ENCODE measurements around the gene TAS2R16.

TAS2R16 gene, protein sequence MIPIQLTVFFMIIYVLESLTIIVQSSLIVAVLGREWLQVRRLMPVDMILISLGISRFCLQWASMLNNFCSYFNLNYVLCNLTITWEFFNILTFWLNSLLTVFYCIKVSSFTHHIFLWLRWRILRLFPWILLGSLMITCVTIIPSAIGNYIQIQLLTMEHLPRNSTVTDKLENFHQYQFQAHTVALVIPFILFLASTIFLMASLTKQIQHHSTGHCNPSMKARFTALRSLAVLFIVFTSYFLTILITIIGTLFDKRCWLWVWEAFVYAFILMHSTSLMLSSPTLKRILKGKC

DNA sequence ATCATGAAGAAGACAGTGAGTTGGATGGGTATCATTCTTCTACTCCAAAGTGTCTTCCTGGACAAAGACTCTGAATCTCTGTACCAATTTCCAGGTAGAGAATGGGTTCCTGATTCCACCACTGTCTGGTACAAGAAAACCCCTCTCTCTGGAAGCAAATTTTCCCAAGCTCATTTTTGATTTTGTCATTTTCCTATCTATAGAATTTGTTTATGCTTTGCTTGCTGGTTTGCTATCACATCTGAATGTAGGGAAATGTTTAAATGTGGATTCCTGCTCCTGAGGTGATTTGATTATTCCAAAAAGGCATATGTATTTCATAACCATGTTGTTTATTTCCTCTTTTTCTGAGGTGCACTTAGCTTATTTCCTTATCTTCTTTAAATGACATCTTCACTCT is at the start of gene TAS2R16:
TSS of gene TAS2R16 (minus strand) at position 101 of the 400 bp plus-strand sequence. CDS start at position 35, 66 bp downstream.
- in situ Hi-C loops (cut with MboI; ENCODE audit: low pct_unique_long_range_greater_than_20kb, low sequenced_read_pairs): no loop called here
- no peak for DNase-seq

DNA sequence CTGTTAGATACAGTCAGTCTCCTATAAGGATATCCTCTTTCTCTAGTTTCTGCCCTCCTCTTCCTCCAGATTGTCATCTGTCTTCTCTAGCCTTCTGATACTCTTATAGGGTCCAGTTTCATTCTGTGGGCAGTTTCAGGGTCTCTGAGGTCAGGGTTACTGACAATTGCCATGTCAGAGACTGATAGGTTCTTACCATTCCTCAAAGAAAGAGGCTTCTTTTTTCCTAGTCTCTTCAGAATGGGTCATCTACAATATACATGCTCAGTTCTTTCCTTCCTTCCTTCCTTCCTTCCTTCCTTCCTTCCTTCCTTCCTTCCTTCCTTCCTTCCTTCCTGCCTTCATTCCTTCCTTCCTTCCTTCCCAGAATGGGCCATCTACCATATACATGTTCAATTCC is 48.1 kb upstream of the TAS2R16 start:
- in situ Hi-C loops (cut with MboI; ENCODE audit: low pct_unique_long_range_greater_than_20kb, low sequenced_read_pairs): no loop called here
- no peak for DNase-seq

DNA sequence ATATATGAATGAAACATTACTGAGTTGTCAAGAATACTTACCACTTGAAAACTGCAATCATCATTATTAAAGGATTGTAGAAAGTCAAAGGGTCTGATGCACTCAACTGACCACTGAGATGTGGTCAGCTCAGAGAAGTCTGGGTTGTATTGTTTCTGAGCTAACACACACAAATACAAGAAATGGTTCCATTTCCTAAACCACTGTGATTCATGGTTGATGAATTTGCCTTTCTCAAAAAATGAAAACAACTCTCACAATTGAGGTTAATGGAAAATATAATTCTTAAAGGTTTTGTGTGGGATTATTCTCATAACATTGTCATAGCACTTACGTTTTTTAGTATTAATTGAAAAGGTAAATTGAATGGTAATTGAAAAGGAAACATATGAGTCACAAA is 45.6 kb upstream of the TAS2R16 start:
- no peak for DNase-seq
- in situ Hi-C loops (cut with MboI; ENCODE audit: low pct_unique_long_range_greater_than_20kb, low sequenced_read_pairs): no loop called here

DNA sequence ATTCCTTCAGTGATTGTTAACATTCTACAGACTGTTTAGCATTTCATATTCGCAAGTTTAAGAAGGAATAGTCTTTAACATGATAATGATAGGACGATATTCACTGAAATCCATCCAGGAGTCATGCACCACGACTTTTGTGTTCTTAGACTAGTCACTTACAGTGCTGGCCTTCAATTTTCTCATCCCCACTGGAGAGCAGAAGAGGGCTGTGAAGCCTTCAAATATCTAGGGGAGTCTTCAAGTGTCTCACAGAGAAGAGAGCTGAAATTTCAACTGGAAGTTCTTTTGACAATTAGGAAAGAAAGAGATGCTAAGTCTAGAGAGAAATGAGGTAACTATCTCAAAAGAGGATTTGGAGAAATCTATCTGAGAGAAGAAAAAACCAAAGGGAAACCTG is 43.8 kb upstream of the TAS2R16 start:
- in situ Hi-C loops (cut with MboI; ENCODE audit: low pct_unique_long_range_greater_than_20kb, low sequenced_read_pairs): no loop called here
- DNase-seq: no peak

DNA sequence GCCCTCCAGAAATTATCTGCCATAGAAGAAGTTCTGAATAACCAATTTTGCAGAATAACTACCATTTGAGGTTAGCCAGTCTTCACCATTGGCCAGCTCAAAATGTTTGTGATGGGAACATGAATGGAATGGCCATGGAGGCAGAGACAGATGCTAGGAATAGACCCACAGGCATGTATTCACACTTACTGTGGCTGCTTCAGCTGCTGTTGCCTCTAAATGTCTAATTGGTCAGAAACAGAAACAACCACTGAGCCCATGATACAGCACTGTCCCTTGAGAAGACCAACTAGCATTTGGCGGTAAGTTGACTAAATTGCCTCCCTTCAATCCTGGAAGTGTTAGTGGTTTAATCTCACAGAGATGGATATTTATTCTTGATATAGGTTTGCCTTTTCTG is 38.6 kb upstream of the TAS2R16 start:
- DNase-seq: no peak
- in situ Hi-C loops (cut with MboI; ENCODE audit: low pct_unique_long_range_greater_than_20kb, low sequenced_read_pairs): no loop called here

DNA sequence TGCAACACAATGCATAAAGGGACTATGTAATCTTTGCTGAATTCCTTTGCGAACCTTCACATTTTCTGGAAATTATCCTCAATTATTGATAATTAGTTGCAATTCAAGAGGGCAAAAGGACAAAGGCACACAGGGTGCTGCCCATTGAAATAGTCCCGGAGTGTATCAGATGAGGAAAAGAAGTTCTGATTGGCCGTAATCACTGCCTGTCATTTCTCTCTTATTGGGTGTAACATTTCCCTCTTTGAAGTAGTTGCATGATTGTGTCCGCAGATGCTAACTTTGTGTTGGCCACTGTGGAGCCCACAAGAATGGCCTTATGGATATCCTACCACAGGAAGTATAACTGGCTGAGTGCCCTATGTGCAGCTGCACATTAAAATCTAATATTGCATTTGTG is 35.1 kb upstream of the TAS2R16 start:
- in situ Hi-C loops (cut with MboI; ENCODE audit: low pct_unique_long_range_greater_than_20kb, low sequenced_read_pairs): no loop called here
- DNase-seq: no peak

DNA sequence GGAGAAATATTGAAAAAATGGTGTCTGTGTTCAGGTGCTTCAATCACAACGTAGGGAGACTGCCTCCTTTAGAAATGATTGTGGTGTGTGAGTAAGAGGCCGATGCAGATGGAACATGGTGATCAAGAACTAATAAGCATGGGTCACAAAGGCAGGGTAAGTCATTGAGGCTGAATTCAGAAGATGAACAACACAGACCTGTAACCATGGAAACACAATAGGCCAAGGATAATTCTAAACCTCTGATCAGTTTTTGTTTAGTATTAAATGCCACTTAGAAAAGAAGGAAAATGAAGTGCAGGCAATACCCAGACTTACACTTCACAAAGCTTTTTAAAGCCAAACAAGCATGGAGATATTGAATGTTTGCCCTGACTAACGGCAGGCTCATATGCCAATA is 32.8 kb upstream of the TAS2R16 start:
- in situ Hi-C loops (cut with MboI; ENCODE audit: low pct_unique_long_range_greater_than_20kb, low sequenced_read_pairs): no loop called here
- DNase-seq: no peak

DNA sequence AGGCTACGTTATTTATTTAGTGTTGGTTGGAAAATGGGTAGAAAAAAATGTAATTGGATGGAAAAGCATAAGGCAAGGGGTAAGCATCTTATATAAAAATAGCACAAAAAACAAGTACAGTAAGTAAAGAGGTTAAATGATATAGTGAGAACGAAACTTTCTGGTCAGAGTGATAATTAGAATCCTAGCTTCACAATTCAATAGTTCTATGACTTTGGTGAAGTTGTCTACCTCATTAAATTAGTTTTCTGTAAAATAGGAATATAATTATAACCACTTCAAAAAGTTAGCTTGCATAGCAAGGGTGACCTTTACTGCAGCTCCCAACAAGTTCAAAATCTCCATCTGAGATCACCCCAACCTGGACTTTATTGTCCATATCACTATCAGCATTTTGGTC is 30.8 kb upstream of the TAS2R16 start:
- no peak for DNase-seq
- in situ Hi-C loops (cut with MboI; ENCODE audit: low pct_unique_long_range_greater_than_20kb, low sequenced_read_pairs): no loop called here

DNA sequence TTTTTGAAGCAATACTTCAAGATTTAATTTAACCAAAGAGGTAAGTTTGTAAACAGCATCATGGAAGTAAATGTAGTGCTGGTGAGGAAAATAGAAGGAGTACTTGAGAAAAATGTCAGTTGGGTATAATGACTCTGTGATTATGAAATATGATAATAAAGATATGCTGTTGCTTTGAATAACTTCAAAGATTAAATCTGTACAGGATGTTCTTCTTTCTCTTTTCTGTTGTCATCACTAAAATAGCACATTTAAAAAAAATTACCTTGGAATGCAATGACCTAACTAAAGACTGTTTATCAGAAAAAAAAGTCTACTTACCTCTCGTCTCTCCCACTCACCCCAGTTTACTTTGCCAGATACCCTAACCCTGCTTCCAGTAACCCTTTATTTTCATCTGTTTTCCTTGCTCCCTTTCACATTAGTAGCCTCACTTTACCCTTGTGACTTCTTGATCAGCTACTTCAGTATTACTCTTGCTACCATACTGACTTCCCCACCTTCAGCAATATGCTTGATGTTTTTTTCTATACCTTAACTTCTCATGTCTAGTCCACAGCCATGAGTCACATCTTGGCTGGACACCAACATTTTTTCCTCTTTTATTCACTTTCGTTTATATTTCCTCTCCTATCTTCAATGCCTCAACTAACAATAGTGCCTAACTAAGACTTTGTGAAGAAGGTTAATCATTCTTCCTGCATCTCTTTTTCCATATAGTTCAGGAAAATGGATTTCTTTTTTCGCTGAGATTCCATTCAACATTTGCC is 29.7 kb upstream of the TAS2R16 start:
- no peak for DNase-seq
- in situ Hi-C loops (cut with MboI; ENCODE audit: low pct_unique_long_range_greater_than_20kb, low sequenced_read_pairs): no loop called here

DNA sequence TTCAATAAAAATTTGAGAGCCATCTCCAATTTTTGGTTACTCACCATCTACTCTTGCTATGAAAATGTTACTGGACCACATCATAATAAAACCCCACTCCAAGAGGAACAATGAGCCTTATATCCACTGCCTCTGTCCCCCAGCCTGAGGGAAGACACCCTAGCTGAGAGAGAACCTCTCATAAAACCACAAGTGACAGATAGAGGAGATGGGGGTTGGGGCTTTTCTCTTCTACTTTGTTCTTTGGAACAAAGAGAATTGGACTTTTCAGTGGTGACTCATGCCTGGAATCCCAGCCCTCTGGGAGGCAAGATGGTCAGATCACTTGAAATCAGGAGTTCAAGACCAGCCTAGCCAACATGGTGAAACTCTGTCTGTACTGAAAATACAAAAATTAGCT is 27.6 kb upstream of the TAS2R16 start:
- in situ Hi-C loops (cut with MboI; ENCODE audit: low pct_unique_long_range_greater_than_20kb, low sequenced_read_pairs): no loop called here
- no peak for DNase-seq

DNA sequence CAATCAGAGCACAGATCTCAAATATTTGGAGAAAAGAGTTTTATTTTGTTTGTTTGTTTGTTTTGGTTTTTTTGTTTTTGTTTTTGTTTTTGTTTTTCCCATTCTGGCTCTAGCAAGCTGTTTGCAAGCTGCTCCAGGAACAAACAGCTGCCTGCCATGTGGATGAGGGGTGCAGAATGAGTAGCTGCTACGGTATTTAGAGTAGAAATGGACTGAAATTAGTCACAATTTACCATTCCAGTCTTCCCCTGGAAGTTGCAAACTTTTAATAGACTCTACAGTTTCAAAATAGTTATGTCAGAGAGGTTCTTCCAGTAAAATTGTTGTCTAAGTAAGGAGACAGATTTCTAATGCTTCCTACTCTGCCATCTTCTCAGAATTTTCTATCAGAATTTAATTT is 27.1 kb upstream of the TAS2R16 start:
- DNase-seq: no peak
- in situ Hi-C loops (cut with MboI; ENCODE audit: low pct_unique_long_range_greater_than_20kb, low sequenced_read_pairs): no loop called here

DNA sequence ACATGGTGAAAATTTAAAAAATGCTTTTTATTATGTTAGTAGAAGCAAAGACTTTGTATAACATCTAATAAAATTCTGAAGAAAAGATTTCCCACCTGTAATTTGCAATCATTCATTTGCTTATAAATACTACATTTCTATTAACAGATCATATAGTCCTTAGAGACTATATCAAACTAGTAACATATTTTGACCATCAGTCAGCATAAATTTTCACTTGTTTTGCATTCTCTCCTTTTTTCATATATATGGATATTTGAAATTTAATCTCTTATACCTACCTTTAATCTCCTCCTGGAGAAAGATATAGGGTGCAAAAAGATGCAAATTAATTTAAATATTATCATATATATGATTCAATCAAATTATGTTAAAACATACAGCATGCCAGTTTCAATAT is 16.9 kb upstream of the TAS2R16 start:
- in situ Hi-C loops (cut with MboI; ENCODE audit: low pct_unique_long_range_greater_than_20kb, low sequenced_read_pairs): no loop called here
- no peak for DNase-seq

DNA sequence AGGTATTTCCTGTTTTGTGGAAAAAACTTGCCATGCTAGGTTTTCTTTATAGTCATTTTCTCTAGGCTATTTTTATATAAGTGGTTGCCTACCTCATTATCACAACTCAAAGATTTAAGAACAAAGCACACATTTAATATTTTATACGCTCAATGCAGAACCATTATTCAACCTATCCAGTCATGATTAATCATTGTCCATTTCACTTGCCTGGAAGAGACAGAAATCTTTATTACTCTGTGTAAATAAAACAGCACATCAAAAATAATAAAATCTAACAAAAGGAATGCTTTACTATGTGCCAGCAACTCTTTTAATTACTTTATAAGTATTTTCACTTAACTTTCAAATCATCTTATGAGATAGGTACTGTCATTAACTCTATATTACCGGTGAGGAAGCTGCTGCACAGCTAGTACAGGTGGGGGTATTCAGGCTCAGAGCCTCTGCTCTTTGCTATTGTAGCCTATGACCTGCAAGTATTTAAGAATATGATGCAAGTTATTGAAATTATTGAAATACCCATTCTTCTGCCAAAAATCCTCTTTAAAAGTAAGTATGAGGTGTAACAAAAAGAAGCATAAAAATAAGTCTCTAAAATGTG is 16.4 kb upstream of the TAS2R16 start:
- in situ Hi-C loops (cut with MboI; ENCODE audit: low pct_unique_long_range_greater_than_20kb, low sequenced_read_pairs): no loop called here

DNA sequence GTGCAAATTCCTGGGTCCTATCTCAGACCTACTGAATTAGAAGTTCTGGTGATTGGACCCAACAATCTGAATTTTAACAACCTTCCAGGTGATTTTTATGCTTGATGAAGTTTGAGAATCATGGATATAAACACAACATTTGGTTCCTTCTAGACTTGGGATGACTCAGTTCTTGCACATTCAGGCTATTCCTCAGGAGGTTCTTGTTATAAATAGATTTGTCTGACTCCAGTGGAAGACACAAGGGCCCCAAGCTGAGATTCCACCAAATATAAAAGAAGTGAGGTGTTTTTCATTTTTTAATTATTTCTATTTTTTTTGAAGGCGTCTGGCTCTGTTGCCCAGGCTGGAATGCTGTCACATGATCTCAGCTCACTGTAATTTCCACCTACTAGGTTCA is 9.4 kb upstream of the TAS2R16 start:
- in situ Hi-C loops (cut with MboI; ENCODE audit: low pct_unique_long_range_greater_than_20kb, low sequenced_read_pairs): no loop called here
- DNase-seq: no peak

More for the DNA sequence above, 16.4 kb upstream of the TAS2R16 start:
- no peak for DNase-seq

DNA sequence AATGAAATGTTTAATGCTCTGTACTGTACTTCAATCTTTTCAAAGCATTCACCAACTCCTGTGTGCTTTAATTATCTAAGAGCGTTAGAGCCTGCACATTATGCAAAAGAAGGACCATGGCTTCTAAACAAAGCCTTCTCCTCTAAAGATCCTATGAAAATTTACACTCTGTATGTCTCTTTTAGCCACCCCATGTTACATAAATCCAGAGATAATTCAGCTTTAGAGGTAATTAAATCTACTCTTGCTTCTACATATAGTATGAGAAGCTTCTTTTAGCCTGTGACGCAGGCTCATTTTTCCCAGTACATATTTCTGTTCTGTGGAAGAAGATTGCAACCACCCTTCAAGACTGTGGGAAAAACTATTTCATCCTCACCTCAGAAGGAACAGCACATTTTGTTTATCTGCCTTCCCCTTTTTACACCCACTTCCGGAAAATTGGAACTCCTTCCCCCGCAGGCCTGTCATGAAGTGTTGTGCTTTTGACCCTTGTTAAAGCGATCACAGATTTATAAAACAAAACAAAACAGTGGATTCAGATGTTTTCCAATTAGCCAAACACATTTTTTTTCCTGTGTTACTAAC is 8.1 kb upstream of the TAS2R16 start:
- DNase-seq: peak; percentile 30
- in situ Hi-C loops (cut with MboI; ENCODE audit: low pct_unique_long_range_greater_than_20kb, low sequenced_read_pairs): no loop called here

DNA sequence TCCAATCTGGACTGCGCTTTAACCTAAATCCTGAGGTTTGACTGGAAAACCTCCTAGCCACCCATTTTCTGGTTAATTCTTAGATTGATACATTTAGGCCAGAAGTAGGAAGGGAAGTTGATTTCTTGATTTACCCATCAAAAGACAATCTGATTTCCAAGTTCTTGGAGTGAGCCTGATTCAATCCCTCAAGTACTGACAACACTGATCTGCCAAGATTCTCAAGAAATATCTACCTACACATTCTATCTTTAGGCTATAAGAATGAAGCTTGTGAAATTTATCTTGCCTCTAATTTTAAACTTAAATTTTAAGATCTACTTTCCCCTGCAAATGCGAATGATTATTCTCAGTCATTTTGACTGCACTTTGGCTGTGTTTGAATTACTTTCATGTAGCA is 5.9 kb downstream of the TAS2R16 start:
- no peak for DNase-seq
- in situ Hi-C loops (cut with MboI; ENCODE audit: low pct_unique_long_range_greater_than_20kb, low sequenced_read_pairs): no loop called here

DNA sequence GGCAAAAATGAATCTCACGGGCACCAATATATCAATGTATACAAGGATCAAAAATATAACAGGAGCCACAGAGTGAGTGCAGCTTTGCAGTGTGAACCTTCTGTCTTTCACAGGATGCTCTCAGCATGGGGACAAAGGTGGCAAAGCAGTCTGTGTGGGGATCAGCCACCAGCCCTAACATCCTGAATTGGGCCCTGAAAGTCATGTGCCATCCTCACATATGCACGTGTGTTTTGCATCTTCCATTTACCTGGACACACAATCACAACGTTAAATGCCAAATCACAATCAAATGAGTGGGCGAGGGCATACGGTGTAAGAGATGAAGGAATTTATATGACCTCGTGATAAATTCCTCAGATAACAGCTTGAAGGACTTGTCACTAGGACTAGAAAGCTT is 6.5 kb downstream of the TAS2R16 start:
- in situ Hi-C loops (cut with MboI; ENCODE audit: low pct_unique_long_range_greater_than_20kb, low sequenced_read_pairs): no loop called here
- no peak for DNase-seq

DNA sequence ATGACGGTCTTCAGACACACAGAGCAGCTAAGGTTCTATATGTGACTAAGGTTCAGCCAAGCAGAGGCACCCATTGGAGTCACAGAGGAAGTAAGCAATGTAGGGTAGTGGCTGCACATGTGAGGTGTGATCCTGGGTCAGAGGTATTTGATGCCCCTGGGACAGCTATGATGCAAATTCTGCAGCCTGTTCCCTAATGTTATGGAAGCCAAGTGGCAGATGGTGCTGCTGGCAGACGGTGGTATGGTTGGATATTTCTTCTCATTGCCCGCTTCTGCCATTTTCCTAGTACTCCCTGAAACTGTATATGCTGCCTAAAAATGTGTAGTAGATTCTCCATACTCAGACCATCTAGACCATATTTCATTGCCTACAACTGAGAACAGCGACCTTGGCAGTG is 7.2 kb downstream of the TAS2R16 start:
- no peak for DNase-seq
- in situ Hi-C loops (cut with MboI; ENCODE audit: low pct_unique_long_range_greater_than_20kb, low sequenced_read_pairs): no loop called here

DNA sequence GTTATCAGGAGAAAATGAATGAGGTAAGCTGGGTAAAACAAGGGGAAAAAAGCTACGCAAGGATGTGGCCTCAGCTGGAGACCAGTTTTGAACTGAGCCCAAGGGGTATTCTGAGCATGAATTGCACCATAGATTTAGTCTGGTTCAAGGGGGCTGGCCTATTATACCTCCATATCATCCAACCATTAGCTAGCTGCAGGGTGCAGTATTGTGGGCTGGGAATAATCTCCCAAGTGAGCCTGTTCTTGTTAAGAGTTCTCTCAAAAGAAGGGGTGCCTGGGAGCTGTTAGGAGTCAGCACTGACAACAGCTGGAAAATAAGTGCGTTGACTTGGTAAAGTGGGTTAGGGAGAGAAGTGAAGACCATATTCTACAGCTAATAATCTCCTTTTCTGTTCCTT is 8.0 kb downstream of the TAS2R16 start:
- in situ Hi-C loops (cut with MboI; ENCODE audit: low pct_unique_long_range_greater_than_20kb, low sequenced_read_pairs): no loop called here
- no peak for DNase-seq

DNA sequence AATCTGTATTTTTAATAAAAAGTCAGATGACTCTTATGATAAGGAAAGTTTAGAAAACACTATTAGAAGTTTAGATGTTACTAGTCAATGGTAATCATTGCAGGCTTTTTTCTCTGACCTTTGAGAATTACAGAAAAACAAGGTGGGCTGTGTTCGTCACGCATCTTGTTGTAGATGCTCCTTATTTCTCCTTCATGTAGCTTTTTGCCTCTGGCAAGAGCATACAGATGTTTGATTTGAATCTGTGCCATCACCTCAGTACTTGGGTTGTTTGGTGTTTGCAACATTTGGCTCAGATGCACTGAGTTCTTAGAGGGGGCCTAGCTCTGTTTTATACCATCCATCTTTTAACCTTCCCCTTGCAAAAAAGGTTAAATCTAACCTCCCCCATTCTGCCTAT is 11.5 kb downstream of the TAS2R16 start:
- in situ Hi-C loops (cut with MboI; ENCODE audit: low pct_unique_long_range_greater_than_20kb, low sequenced_read_pairs): no loop called here

More for the DNA sequence above, 11.5 kb downstream of the TAS2R16 start:
- no peak for DNase-seq

All from KBM-7 (cell line).